CD4-positive, alpha-beta T cell treated with Interleukin-15 for 1 hour (primary cell): Measurements from ENCODE around the gene ADH1A.
"Not testable (repeated sequence)": the region's sequence is repeated elsewhere in the genome, so short reads cannot be mapped to it uniquely, and the experiment has no call there.

ENCODE experiments used
- DNase-seq: peaks from one replicate; pipeline ENCODE4 v3.0.0-alpha.2; 2020

ADH1A gene

GRCh38 chr4:99276417-99276816, 14.4 kb downstream of the ADH1A start:
- no peak for DNase-seq

- no peak for DNase-seq
These were observed 14.9 kb downstream of the ADH1A start for GRCh38 chr4:99275885-99276284.

- no peak for DNase-seq
These were observed 15.7 kb downstream of the ADH1A start for GRCh38 chr4:99275050-99275449.

- no peak for DNase-seq
These were observed 17.1 kb downstream of the ADH1A start for GRCh38 chr4:99273704-99274103.

GRCh38 chr4:99264927-99265326, 25.9 kb downstream of the ADH1A start:
- no peak for DNase-seq

GRCh38 chr4:99252746-99253145, 38.0 kb downstream of the ADH1A start:
- no peak for DNase-seq

GRCh38 chr4:99248714-99249113, 42.1 kb downstream of the ADH1A start:
- no peak for DNase-seq

GRCh38 chr4:99235955-99236354, 54.8 kb downstream of the ADH1A start:
- DNase-seq = no peak

GRCh38 chr4:99234331-99235010, 56.3 kb downstream of the ADH1A start:
- no peak for DNase-seq

- not testable (repeated sequence) for DNase-seq
These were observed 57.4 kb downstream of the ADH1A start for GRCh38 chr4:99233397-99233796.

GRCh38 chr4:99228706-99229105, 62.1 kb downstream of the ADH1A start:
- not testable (repeated sequence) for DNase-seq

- not testable (repeated sequence) for DNase-seq
These were observed 63.1 kb downstream of the ADH1A start for GRCh38 chr4:99227646-99228045.
